SH-SY5Y (cell line): ENCODE results near the gene CST2.

Experiments used
- GATA2 ChIP-seq: IDR thresholded peaks from 2 replicates; pipeline ENCODE4 v1.6.1; 2011; ENCODE audit warnings: mild to moderate bottlenecking, low read depth, low read length
- GATA3 ChIP-seq: IDR thresholded peaks from 2 replicates; pipeline ENCODE4 v1.6.1; 2011; ENCODE audit warnings: low read depth, mild to moderate bottlenecking, low read length, moderate library complexity

DNA sequence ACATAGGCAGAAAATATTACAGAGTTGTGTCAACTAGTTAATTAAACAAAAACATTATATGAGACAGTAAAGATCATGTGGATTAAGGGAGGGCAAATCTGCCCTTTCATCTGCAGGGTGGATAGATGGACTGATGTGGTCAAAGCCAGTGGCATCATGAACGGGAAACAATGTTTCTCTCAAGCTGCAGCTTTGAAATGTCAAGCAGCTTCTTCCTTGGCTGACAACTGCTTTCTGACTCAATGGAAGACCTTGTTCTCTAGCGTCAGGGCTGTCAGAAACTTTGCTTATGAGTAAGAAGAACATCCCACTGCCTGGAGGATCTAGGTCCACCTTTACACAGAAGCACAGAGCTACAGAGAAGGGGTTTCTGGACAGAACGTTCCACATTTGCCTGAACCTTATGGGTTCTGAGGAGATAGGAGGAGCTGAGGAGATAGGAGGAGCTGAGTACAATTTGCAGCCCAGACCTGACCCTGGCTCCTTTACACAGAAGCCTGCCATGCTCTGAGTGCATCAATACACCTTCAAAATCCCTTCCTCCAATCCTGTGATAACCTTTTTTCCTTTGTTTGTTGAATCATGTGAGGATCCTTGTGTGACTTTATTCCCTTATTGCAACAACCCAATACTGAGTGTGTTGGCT, 47.0 kb upstream of the CST2 start:
- TF ChIP-seq GATA3, result no peak
- TF ChIP-seq GATA2, result no peak
